A673 (cell line): Measurements from ENCODE around the gene CNPPD1.

Experiments used
- EZH2 ChIP-seq: fragments of 200-600 bp; sonication (generic); IDR thresholded peaks from 2 replicates; pipeline ENCODE4 v1.6.1; 2017; ENCODE audit warnings: borderline replicate concordance, low read depth, mild to moderate bottlenecking, mixed read lengths, antibody characterized with exemption, low read length; ENCODE audit not compliant: poor library complexity, severe bottlenecking
- TF ChIP-seq, protein P1 (sequence below): fragments of 300-800, 200-600 bp; sonication (generic); conservative IDR thresholded peaks from 2 replicates; pipeline ENCODE4 v1.5.1; 2017; ENCODE audit warnings: low read depth, mild to moderate bottlenecking, antibody characterized with exemption, low read length, moderate library complexity, mixed read lengths

- TF ChIP-seq, protein P1, sequence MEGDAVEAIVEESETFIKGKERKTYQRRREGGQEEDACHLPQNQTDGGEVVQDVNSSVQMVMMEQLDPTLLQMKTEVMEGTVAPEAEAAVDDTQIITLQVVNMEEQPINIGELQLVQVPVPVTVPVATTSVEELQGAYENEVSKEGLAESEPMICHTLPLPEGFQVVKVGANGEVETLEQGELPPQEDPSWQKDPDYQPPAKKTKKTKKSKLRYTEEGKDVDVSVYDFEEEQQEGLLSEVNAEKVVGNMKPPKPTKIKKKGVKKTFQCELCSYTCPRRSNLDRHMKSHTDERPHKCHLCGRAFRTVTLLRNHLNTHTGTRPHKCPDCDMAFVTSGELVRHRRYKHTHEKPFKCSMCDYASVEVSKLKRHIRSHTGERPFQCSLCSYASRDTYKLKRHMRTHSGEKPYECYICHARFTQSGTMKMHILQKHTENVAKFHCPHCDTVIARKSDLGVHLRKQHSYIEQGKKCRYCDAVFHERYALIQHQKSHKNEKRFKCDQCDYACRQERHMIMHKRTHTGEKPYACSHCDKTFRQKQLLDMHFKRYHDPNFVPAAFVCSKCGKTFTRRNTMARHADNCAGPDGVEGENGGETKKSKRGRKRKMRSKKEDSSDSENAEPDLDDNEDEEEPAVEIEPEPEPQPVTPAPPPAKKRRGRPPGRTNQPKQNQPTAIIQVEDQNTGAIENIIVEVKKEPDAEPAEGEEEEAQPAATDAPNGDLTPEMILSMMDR, result no peak
- TF ChIP-seq EZH2, result no peak
Observed at GRCh38 chr2:219126555-219126954, 50.2 kb downstream of the CNPPD1 start.
